ENCODE data around the gene ELAPOR2. TPM values are rescaled to one million over a fixed set of nuclear protein-coding genes. Genes with fewer than 3 reads are reported as not detected.
"Not testable (repeated sequence)": the region's sequence is repeated elsewhere in the genome, so short reads cannot be mapped to it uniquely, and the experiment has no call there.

Gene ELAPOR2
- total RNA-seq, 4 donors from 2014 or later = 6.7 to 16.2 (median 12.7) TPM

GRCh38 chr7:87058744-87059524, 520 bp downstream of the ELAPOR2 start:
- Histone ChIP-seq H3K27ac (peak overlapping the region; percentile 55 to 58), H3K4me3 (peak overlapping the region; percentile 39 to 63)
- DNase-seq = peak in 1 of 2 donors; percentile 14

GRCh38 chr7:87057210-87057609, 2.2 kb downstream of the ELAPOR2 start:
- intact Hi-C loops (cut with DNase I; ENCODE audit: low total_unique reads) = no loop called here
- peak overlapping the region in 1 of 2 donors; percentile 12 for H3K27ac ChIP-seq
- DNase-seq = no peak
- H3K4me3 ChIP-seq = no peak overlapping the region
- H3K9me3 ChIP-seq = no peaks in the 10 kb centered on the region
- no peaks in the 10 kb centered on the region for H3K4me1 ChIP-seq
- H3K36me3 ChIP-seq = no peaks in the 10 kb centered on the region
- no peaks in the 10 kb centered on the region for H3K27me3 ChIP-seq
- no peak for TF ChIP-seq CTCF (IDR thresholded peaks at IDR 0.05)
- no peak for TF ChIP-seq POLR2A (IDR thresholded peaks at IDR 0.05)

More at GRCh38 chr7:87058744-87059524, 520 bp downstream of the ELAPOR2 start:
- no peak for TF ChIP-seq POLR2A (IDR thresholded peaks at IDR 0.05)
- no peaks in the 10 kb centered on the region for H3K36me3 ChIP-seq
- no peaks in the 10 kb centered on the region for H3K9me3 ChIP-seq
- intact Hi-C loops (cut with DNase I; ENCODE audit: low total_unique reads) = no loop called here
- H3K27me3 ChIP-seq = no peaks in the 10 kb centered on the region
- H3K4me1 ChIP-seq = no peaks in the 10 kb centered on the region

- H3K27me3 ChIP-seq = no peaks in the 10 kb centered on the region
- DNase-seq = no peak
- H3K9me3 ChIP-seq = no peaks in the 10 kb centered on the region
- intact Hi-C loops (cut with DNase I; ENCODE audit: low total_unique reads) = no loop called here
- TF ChIP-seq POLR2A (IDR thresholded peaks at IDR 0.05) (no peak), CTCF (IDR thresholded peaks at IDR 0.05) (no peak)
- no peaks in the 10 kb centered on the region for H3K36me3 ChIP-seq
- no peak overlapping the region for H3K4me3 ChIP-seq
- peak overlapping the region in 1 of 2 donors; percentile 40 for H3K27ac ChIP-seq
- H3K4me1 ChIP-seq = no peaks in the 10 kb centered on the region
These were observed 3.1 kb downstream of the ELAPOR2 start for GRCh38 chr7:87056346-87056745.

- DNase-seq = no peak
- Histone ChIP-seq H3K4me3 (no peak overlapping the region), H3K27ac (no peak overlapping the region), H3K36me3 (no peaks in the 10 kb centered on the region), H3K27me3 (no peaks in the 10 kb centered on the region), H3K4me1 (no peaks in the 10 kb centered on the region), H3K9me3 (peaks cover 0 to 5% of the 10 kb centered on the region in 2 donors)
- TF ChIP-seq POLR2A (IDR thresholded peaks at IDR 0.05) = no peak
- no peak for TF ChIP-seq CTCF (IDR thresholded peaks at IDR 0.05)
- intact Hi-C loops (cut with DNase I; ENCODE audit: low total_unique reads) = no loop called here
These were observed 10.6 kb downstream of the ELAPOR2 start for GRCh38 chr7:87048839-87049238.

- Histone ChIP-seq H3K36me3 (no peaks in the 10 kb centered on the region), H3K4me3 (no peak overlapping the region), H3K27ac (no peak overlapping the region), H3K4me1 (no peaks in the 10 kb centered on the region), H3K9me3 (peaks cover 0 to 5% of the 10 kb centered on the region in 2 donors), H3K27me3 (no peaks in the 10 kb centered on the region)
- intact Hi-C loops (cut with DNase I; ENCODE audit: low total_unique reads) = no loop called here
- TF ChIP-seq POLR2A (IDR thresholded peaks at IDR 0.05) (no peak), CTCF (IDR thresholded peaks at IDR 0.05) (no peak)
- no peak for DNase-seq
These were observed 13.0 kb downstream of the ELAPOR2 start for GRCh38 chr7:87046456-87046855.

GRCh38 chr7:87044713-87045112, 14.7 kb downstream of the ELAPOR2 start:
- DNase-seq; H3K36me3 ChIP-seq; H3K27me3 ChIP-seq; H3K4me1 ChIP-seq; H3K4me3 ChIP-seq; intact Hi-C loops (cut with DNase I; ENCODE audit: low total_unique reads); H3K9me3 ChIP-seq; H3K27ac ChIP-seq: not testable (repeated sequence)

GRCh38 chr7:87041586-87041985, 17.9 kb downstream of the ELAPOR2 start:
- H3K27me3 ChIP-seq; H3K4me1 ChIP-seq; DNase-seq; intact Hi-C loops (cut with DNase I; ENCODE audit: low total_unique reads); H3K4me3 ChIP-seq; H3K9me3 ChIP-seq; H3K27ac ChIP-seq; H3K36me3 ChIP-seq: not testable (repeated sequence)

- H3K27ac ChIP-seq = peak overlapping the region in 1 of 2 donors; percentile 33
- H3K4me3 ChIP-seq; intact Hi-C loops (cut with DNase I; ENCODE audit: low total_unique reads); H3K36me3 ChIP-seq; H3K27me3 ChIP-seq; H3K4me1 ChIP-seq; H3K9me3 ChIP-seq; DNase-seq: not testable (repeated sequence)
These were observed 19.7 kb downstream of the ELAPOR2 start for GRCh38 chr7:87039691-87040299.
